ENCODE results near the gene ADAP2. TPM values are rescaled to one million over a fixed set of nuclear protein-coding genes. Genes with fewer than 3 reads are reported as not detected.

ADAP2 gene
- total and polyA plus RNA-seq, 12 donors, result 1.2 to 17.9 (median 4.0) TPM

DNA sequence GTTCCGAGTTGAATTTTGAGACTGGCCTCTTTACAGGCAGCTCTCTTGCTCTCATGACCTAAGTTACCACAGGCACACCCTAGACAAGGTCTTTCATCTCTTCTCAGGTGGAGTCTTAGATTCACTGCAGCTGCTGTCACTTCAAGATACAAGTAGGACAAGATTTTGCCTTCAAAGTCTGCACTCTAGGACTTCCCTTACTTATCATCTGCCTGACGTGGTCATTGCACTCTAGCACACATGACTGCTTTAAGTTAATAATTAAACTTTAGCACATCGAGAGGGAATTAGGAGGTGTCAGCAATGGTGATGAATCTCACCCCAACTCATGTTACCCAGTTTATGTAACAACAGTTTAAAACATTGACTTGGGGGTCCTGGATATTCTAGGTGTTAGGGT lies 74.7 kb downstream of the ADAP2 start:
- DNase-seq (no peak), ATAC-seq (no peak)
- Histone ChIP-seq H3K9me3 (no peaks in the 10 kb centered on the region), H3K27ac (no peak overlapping the region), H3K36me3 (peaks cover 0 to 99% (median 27%) of the 10 kb centered on the region in 9 donors), H3K4me3 (no peak overlapping the region), H3K4me1 (no peaks in the 10 kb centered on the region), H3K27me3 (no peaks in the 10 kb centered on the region)
- TF ChIP-seq CTCF (IDR thresholded peaks at IDR 0.05), result no peak
- 94 to 96% methylated on average over 3 of the region's 3 CpGs for WGBS, 2 donors
- intact Hi-C loops (cut with DNase I), result no loop called here

DNA sequence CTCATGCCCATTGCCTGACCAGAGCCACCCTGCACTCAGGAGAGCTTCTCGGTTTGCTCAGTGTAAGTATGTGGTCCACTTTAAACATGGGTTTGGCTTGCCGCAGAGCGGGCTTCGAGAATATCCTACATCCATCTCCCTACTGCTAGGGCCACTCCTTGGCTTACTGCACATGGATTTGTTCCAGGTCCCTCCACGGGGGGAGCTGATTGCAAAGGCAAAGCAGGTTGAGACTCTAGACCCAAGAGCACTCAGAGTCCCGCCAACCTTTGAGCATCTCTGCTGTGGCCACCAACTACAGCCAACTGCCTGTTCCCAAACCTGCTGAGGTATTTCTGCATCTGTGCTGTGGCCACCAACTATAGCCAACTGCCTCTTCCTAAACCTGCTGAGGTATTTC lies 75.5 kb downstream of the ADAP2 start:
- TF ChIP-seq CTCF (IDR thresholded peaks at IDR 0.05), result no peak
- H3K36me3 ChIP-seq, result peaks cover 0 to 99% (median 27%) of the 10 kb centered on the region in 9 donors
- WGBS, 2 donors, result 93 to 96% methylated on average over 6 of the region's 6 CpGs

DNA sequence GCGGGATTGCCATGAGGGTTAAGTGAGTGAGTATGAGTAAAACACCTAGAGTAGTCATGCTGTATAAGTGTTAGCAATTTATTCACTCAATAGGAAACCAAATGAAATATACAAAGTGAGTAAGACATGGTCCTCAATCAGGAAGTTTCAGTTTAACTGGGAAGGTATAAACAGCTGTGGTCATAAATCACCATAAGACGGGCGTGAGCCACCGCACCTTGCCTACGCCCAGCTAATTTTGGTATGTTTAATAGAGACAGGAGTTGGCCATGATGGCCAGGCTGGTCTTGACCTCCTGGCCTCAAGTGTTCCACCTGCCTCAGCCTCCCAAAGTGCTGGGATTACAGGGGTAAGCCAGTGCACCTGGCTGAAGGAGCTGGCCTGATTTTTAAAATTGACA lies 76.1 kb downstream of the ADAP2 start:
- WGBS, 2 donors, result 96 to 99% methylated on average over 5 of the region's 5 CpGs
- Histone ChIP-seq H3K4me1 (no peaks in the 10 kb centered on the region), H3K36me3 (peaks cover 0 to 98% (median 27%) of the 10 kb centered on the region in 9 donors), H3K27me3 (no peaks in the 10 kb centered on the region), H3K27ac (no peak overlapping the region), H3K9me3 (no peaks in the 10 kb centered on the region), H3K4me3 (no peak overlapping the region)
- ATAC-seq, result no peak
- intact Hi-C loops (cut with DNase I), result no loop called here
- TF ChIP-seq CTCF (IDR thresholded peaks at IDR 0.05), result no peak
- DNase-seq, result no peak

More for the DNA sequence above, 75.5 kb downstream of the ADAP2 start:
- Histone ChIP-seq H3K4me3 (no peak overlapping the region), H3K27ac (no peak overlapping the region), H3K9me3 (no peaks in the 10 kb centered on the region), H3K27me3 (no peaks in the 10 kb centered on the region), H3K4me1 (no peaks in the 10 kb centered on the region)
- no peak for ATAC-seq
- DNase-seq, result no peak
- intact Hi-C loops (cut with DNase I), result no loop called here

DNA sequence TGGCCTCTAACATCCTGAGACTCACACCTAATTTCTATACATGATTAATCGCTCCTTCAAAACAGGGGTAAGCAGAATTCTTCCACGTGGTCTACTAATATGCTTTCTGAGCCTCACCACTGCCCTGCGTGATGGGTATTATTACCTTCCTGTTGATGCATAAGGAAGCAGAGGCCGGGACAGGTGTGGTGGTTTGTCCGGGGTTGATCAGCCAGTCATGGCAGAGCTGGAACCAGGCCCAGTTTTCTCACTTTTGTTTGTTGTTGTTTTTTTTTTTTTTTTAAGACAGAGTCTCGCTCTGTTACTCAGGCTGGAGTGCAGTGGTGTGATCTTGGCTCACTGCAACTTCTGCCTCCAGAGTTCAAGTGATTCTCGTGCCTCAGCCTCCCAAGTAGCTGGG lies 80.3 kb downstream of the ADAP2 start:
- no peak for ATAC-seq
- Histone ChIP-seq H3K36me3 (peaks cover 0 to 73% (median 21%) of the 10 kb centered on the region in 9 donors), H3K27ac (no peak overlapping the region), H3K27me3 (no peaks in the 10 kb centered on the region), H3K4me3 (no peak overlapping the region), H3K4me1 (peaks cover 0 to 5% (median 0%) of the 10 kb centered on the region in 9 donors), H3K9me3 (no peaks in the 10 kb centered on the region)
- no peak for DNase-seq
- intact Hi-C loops (cut with DNase I), result no loop called here
- 91 to 92% methylated on average over 7 of the region's 7 CpGs for WGBS, 2 donors
- no peak for TF ChIP-seq CTCF (IDR thresholded peaks at IDR 0.05)
